ENCODE results near the gene MAPK8IP3.

MAPK8IP3 gene

DNA sequence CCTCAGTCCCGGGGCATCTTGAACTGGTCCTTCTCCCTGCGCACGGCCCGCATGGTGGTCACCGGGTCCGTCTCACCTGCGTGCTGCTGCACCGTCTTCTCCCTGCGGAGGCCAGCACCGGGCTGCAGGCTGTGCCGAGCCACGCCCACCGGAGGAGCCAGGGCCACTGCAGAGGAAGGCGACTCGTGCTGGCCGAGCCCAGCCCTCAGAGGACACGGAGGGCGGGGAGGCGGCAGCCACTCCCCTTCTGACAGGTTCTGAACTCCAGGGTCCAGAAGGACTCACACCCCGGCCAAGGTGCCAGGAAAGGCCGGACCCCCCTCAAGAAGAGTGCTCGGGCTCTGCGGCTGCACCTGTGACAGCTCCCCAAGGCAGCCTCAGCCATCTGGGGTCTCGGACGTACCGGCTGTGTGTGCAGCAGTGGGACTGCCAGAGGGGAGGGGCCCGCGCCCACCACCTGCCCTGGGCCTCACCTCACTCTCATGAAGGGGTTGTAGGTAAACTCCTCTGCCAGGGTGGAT, 103.3 kb downstream of the MAPK8IP3 start:
- DNase-seq (ENCODE audit: low spot score), result no peak

DNA sequence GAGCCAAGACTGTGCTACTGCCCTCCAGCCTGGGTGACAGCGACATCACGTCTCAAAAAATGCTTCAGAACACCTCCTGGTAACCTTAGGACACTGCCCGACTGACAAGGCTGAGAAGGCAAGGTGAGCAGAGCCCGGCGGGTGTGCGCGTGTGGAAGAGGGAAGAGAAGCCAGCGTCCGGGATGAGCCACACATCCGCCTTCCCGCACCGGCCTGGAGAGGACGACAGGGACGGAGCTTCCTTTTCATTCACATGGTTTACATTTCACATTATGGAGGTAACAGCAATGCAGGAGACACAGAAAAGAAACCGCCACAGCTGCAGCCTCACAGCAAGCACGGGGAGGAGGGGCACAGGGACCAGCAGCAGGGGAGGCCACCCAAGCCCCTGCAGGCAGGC, 104.1 kb downstream of the MAPK8IP3 start:
- no peak for DNase-seq (ENCODE audit: low spot score)

DNA sequence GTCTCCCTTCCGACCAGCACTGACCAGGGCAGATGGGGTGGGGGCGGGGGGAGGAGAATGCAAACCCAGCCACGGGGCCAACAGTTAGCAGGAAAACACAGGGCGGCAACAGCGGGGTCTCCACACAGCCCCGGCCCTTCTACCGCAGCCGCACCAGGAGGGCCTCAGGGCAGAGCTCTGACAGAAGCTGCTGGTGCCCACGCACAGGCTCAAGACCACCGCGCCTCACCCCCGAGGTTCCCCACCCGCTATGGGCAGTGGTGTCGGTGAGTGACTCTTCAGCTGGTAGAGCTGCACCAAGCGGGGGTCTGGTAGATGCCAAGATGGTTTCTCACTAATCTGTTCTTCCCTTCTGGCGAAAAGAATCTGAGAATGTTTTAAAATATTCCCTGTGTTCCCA, 104.5 kb downstream of the MAPK8IP3 start:
- DNase-seq (ENCODE audit: low spot score), result no peak

DNA sequence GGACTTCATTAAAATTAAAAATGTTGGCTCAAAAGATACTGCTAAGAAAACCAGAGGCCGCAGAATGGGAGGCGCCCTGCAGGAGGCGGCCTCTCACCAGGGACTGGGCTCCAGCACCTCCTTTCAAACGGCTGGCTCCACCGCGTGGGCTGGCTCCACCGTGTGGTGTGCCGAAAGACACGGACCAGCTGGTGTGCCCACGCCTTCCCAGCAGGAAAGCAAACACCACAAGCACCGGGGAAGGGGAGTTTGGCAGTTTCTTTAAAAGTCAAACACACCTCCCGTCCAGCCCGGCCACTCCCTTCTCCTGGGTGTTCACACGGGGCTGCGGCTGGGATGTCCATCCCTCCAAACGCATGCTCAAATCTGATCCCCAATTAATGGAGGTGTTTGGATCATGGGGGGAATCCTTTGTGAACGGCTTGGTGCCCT, 106.8 kb downstream of the MAPK8IP3 start:
- peak; percentile 27 for DNase-seq (ENCODE audit: low spot score)

DNA sequence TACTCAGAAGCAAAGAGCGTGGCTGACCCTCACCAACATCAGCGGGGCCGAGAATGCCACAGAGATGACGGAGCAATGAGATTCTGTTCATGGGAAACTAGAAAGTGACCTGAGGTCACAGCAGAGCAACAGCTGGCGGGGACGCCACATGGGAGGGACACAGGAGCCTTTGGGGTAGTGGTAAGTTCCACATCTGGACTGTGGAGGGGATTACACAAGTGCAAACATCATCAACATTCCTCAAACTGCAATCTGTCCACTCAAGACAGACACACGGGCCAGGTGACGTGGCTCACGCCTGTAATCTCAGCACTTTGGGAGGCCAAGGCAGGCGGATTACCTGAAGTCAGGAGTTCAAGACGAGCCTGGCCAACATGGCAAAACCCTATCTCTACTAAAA, 109.5 kb downstream of the MAPK8IP3 start:
- no peak for DNase-seq (ENCODE audit: low spot score)

DNA sequence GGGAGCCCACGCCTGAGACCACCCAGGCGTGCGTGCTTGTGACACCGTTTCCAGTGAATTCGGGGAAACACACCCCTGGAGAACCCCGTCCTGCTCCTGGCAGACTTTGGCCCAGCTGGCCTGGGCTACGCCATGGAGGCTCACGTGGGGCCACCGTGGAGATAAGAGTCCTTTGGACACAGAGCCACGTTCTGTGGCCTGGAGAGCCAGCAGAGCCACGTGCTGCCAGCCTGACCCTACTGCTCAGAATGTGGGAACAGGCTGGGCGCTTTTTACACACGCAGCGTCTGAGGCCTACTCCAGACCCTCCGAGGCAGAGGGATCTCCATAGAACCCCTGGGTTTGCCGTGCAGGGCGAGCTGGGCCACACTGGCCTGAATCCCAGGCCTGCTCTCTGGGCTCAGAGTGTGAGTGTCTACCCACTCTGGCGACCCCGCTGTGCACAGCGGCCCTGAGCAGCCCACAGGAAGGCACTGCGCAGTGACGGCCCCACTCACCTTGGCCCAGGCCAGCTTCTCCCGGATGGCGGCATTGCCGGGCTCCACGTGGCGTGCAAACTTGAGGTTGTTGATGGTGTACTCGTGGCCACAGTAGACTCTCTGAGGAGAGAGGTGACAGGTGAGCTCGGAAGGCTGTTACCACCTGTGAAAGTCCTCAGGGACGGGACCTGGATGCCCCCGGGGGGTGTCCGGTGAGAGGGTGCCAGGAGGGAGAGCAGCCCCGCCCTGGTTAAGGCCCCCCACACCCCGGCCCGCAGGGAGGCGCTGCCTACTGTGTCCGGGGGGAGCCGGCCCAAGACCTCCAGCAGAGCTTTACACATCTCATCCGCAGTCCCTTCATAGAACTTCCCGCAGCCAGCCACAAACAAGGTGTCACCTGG, 110.6 kb downstream of the MAPK8IP3 start:
- DNase-seq (ENCODE audit: low spot score), result no peak

DNA sequence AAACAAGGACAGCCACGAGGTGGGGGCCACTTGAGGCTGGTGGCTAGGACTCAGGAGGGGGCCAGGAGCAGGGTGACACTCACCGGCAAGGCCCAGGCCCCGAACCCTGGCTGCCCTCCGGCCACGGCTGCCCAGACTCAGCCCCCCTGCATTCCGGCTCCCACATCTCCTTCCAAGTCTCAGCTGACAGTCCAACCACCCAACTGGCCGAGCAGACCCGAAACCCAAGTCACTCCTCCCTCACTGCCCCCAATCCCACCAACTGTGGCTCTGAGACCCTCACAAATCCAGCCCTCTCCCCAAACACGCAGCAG, 111.2 kb downstream of the MAPK8IP3 start:
- no peak for DNase-seq (ENCODE audit: low spot score)

DNA sequence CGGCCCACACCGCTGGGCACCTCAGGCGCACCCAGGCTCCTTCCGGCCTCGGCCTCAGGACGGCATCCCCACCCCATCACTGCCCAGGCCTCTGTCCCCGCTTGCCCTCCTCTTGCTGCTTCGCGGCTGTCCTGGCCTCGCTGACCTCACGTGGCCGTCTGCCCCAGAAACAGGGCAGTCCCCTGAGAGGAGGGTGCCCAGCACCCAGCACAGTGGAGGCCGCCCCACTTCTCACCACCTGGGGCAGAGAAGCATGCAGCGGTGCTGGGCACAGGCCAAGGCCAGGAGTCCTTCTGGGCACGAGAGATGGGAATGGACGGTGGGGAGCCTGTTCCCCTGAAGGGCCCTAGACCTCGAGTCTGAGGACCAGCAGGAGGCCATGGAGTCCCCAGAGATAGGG, 111.7 kb downstream of the MAPK8IP3 start:
- no peak for DNase-seq (ENCODE audit: low spot score)

DNA sequence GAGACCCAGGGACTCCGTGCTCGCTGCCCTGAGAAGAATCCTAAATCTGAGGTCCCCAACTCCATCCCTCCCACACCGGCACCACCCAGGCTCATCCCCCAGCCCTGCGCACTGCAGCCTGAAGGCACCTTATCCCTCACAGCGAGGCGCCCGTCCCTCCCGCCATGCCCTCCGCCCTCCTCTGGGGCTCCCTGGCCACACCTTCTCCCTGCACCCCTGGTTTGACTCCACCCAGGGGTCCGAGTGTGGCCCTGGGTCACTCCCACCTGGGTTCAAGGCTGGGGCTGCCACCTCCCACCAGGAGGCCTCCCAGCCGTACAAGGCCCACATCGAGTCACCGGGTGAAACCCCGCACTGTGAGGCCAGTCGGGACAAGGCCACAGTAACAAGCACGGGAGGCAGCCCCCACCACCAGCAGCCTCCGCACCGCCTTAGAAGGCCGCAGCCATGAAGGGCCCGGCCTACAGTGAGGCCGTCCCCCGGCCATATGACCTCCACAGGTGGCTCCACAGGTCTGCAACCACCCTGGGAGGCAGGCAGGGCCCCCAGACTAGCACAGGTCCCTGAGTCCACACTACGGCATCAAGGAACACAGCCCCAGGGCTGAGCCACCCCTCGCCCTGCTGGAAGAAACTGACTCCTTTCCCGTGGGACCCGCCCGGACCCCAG, 112.3 kb downstream of the MAPK8IP3 start:
- no peak for DNase-seq (ENCODE audit: low spot score)

DNA sequence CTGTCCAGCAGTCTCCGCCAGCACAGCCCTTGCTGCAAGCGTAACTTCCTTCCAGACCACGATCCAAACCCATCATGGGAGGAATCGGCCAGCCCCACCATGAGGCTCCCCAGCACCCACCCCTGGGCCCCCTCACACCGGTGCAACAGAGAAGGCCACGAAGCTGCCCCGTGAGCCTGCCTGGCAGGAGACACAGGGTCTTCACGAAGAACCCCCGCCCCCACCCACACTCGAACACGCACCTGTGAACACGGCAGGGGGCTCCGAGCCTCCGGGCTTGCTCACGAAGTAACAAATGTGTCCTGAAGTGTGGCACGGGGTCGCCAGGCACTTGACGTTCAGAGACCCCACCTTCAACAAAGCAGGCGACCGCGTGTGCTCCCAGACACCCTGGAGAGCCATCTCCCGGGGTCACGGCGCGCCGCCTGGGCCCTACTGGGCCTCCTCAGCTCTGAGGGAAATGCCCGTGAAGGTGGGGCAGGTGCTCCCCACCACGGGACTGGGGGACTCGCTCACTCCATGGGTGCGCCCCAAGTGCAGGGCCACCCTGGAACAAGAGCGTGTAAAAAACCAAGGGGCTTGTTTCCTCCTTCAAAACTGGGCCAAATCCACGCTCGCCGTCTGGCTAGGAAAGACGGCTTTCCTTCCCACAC, 113.0 kb downstream of the MAPK8IP3 start:
- no peak for DNase-seq (ENCODE audit: low spot score)

DNA sequence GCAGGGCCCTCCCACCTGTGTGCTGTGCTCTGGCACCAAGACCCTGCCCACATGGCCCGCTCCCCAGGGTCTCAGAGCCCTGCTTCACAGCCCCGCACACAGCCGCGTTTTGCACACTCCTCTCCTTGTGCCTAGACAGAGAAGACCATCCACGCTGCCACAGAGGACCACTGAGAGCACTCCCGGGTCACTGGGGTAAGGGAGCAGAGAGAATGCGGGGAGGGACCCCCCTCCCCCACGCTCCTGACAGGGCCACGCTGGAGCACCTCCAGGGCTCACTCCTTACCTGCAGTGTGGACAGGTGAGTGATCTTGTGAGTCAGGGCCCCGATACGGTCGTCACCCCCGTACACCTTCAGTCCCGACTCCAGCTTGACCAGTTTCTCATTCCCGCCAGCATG, 113.6 kb downstream of the MAPK8IP3 start:
- no peak for DNase-seq (ENCODE audit: low spot score)
